Karpas-422 (cell line): ENCODE data around the gene MT1H. TPM values are rescaled to one million over a fixed set of nuclear protein-coding genes. Genes with fewer than 3 reads are reported as not detected.

Experiments used
- DNase-seq: peaks from one replicate; pipeline ENCODE4 v3.0.0-alpha.2; 2015
- H2AFZ ChIP-seq: fragments of 200-600 bp; sonication (generic); 2 replicates; pipeline ENCODE4 v1.6.1; 2014; ENCODE audit warnings: antibody characterized with exemption, low read length, mixed read lengths
- H3K27ac ChIP-seq: fragments of 200-600 bp; sonication (generic); 2 replicates; pipeline ENCODE4 v1.5.1; 2014; ENCODE audit warnings: mild to moderate bottlenecking, low read length, moderate library complexity
- H3K27me3 ChIP-seq: fragments of 200-600 bp; sonication (generic); 2 replicates; pipeline ENCODE4 v1.6.1; 2014; ENCODE audit warnings: low read length, mixed read lengths
- H3K36me3 ChIP-seq: fragments of 200-600 bp; sonication (generic); 2 replicates; pipeline ENCODE4 v1.6.1; 2014; ENCODE audit warnings: low read length, mixed read lengths; ENCODE audit not compliant: insufficient read depth
- H3K4me1 ChIP-seq: fragments of 200-600 bp; sonication (generic); 2 replicates; pipeline ENCODE4 v1.6.1; 2014; ENCODE audit warnings: mild to moderate bottlenecking, low read length, mixed read lengths
- H3K4me2 ChIP-seq: fragments of 200-600 bp; sonication (generic); 2 replicates; pipeline ENCODE4 v1.6.1; 2014; ENCODE audit warnings: low read length, low read depth, mild to moderate bottlenecking; ENCODE audit not compliant: poor library complexity, severe bottlenecking
- H3K4me3 ChIP-seq: fragments of 200-600 bp; sonication (generic); 2 replicates; pipeline ENCODE4 v1.5.1; 2014; ENCODE audit warnings: mild to moderate bottlenecking, antibody characterized with exemption, low read length, mixed read lengths
- H3K79me2 ChIP-seq: fragments of 200-600 bp; sonication (generic); 2 replicates; pipeline ENCODE4 v1.6.1; 2014; ENCODE audit warnings: mild to moderate bottlenecking, low read length, mixed read lengths
- H3K9ac ChIP-seq: fragments of 200-600 bp; sonication (generic); 2 replicates; pipeline ENCODE4 v1.6.0; 2014; ENCODE audit warnings: low read length
- H3K9me2 ChIP-seq: fragments of 200-600 bp; sonication (generic), shearing (Covaris generic); replicated peaks from 2 replicates; pipeline ENCODE4 v1.6.0; 2014; ENCODE audit warnings: mild to moderate bottlenecking, low read length, moderate library complexity; ENCODE audit not compliant: insufficient read depth
- H3K9me3 ChIP-seq: fragments of 300-700, 200-600 bp; sonication (generic); 2 replicates; pipeline ENCODE4 v1.6.1; 2014; ENCODE audit warnings: low read length, mixed read lengths
- H4K20me1 ChIP-seq: fragments of 200-600 bp; sonication (generic); 2 replicates; pipeline ENCODE4 v1.6.1; 2014; ENCODE audit warnings: mild to moderate bottlenecking, antibody characterized with exemption, low read length, low read depth; ENCODE audit not compliant: insufficient read depth
- total RNA-seq: library from RNA; depleted of rRNA; stranded (reverse); fragments of >200 nt; shearing (Covaris generic); gene quantifications from 2 replicates; pipeline ENCODE4 v1.2.3, GENCODE V29; 2014; ENCODE audit warnings: low replicate concordance

Gene MT1H
- total RNA-seq, 1 experiment from 2014 or later = 4.6 TPM

DNA sequence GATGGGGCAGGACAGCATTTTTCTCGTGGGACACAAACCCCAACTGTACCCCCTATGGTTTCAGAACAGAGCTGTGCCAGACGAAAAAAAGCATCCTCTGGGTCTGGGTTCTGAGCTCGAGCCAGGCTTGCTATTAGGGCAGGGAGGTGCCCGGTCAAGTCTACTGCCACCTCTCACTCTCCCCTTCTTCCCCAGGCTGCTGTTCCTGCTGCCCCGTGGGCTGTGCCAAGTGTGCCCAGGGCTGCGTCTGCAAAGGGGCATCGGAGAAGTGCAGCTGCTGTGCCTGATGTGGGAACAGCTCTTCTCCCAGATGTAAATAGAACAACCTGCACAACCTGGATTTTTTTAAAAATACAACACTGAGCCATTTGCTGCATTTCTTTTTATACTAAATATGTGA, 42.9 kb upstream of the MT1H start:
- no peak for DNase-seq
- peaks cover 38% of the 10 kb centered on the region for H3K4me1 ChIP-seq
- H3K27ac ChIP-seq = no peak overlapping the region
- H3K27me3 ChIP-seq = no peaks in the 10 kb centered on the region
- no peaks in the 10 kb centered on the region for H3K9me2 ChIP-seq
- no peak overlapping the region for H3K4me2 ChIP-seq
- no peaks in the 10 kb centered on the region for H3K79me2 ChIP-seq
- no peak overlapping the region for H2AFZ ChIP-seq
- no peaks in the 10 kb centered on the region for H3K9me3 ChIP-seq
- no peak overlapping the region for H3K4me3 ChIP-seq
- H4K20me1 ChIP-seq = no peaks in the 10 kb centered on the region
- H3K9ac ChIP-seq = no peak overlapping the region
- no peaks in the 10 kb centered on the region for H3K36me3 ChIP-seq

DNA sequence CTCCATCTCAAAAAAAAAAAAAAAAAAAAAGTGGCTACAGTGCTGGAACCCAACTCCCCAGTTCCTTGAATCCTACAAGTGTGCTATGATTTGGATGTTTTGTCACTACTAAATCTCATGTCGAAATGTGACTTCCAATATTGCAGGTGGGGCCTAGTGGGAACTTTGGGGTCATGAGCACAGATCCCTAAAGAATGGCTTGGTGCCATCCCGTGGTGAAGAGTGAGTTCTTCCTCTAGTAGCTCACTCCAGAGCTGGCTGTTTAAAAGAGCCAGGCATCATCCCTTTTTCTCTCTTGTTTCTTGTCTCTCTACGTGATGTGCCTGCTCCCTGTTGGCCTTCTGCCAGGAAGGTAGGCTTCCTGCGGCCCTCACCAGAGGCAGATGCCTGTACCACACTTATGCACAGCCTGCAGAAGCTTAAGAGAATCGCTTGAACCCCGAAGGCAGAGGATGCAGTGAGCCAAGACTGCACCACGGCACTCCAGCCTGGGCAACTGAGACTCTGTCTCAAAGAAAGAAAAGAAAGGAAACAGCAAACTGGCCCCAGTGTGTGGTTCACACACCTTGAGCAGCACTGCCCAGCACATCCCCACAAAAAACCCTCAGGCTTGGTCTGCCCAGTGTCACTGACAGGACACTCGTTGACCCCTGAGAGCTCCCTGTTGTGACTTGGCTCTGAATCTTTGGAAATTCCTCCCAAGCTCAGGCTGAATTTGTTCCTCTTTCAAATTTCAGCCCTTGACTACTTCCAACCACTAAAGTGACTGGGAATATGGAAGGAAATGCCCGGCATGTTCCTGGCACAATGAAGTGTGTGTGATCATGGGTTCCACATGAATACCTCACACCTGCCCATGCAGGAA, 40.9 kb upstream of the MT1H start:
- Histone ChIP-seq H3K36me3 (no peaks in the 10 kb centered on the region), H3K79me2 (no peaks in the 10 kb centered on the region), H3K9ac (no peak overlapping the region), H3K4me1 (peaks cover 18% of the 10 kb centered on the region), H3K9me3 (no peaks in the 10 kb centered on the region), H3K4me2 (no peak overlapping the region), H3K4me3 (no peak overlapping the region), H3K9me2 (no peaks in the 10 kb centered on the region), H2AFZ (no peak overlapping the region), H3K27me3 (no peaks in the 10 kb centered on the region), H4K20me1 (no peaks in the 10 kb centered on the region), H3K27ac (no peak overlapping the region)
- no peak for DNase-seq

DNA sequence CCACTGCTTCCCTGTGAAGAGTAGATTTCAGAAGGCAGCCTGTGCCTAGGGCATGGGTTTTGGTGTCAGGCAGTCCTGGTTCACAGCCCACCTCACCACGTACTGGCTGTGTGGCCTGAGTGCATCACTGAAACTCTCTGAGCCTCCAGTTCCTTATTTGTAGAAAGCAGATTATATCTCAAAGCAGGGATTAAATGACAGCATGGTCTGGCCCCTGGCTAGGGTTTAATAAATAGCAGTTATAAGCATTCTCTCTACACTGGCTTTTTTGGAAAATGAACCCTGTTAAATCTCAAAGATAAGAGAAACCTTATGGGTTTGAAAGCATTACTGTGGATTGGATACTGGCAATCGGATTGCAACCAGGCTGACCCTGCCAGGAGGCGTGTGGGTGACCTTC, 40.1 kb upstream of the MT1H start:
- Histone ChIP-seq H3K4me1 (peaks cover 13% of the 10 kb centered on the region), H3K4me2 (peak overlapping the region; percentile 13), H3K9ac (no peak overlapping the region), H3K27me3 (no peaks in the 10 kb centered on the region), H3K9me2 (no peaks in the 10 kb centered on the region), H3K27ac (no peak overlapping the region), H3K79me2 (no peaks in the 10 kb centered on the region), H3K36me3 (no peaks in the 10 kb centered on the region), H3K4me3 (no peak overlapping the region), H4K20me1 (no peaks in the 10 kb centered on the region), H2AFZ (no peak overlapping the region), H3K9me3 (no peaks in the 10 kb centered on the region)
- DNase-seq = no peak

DNA sequence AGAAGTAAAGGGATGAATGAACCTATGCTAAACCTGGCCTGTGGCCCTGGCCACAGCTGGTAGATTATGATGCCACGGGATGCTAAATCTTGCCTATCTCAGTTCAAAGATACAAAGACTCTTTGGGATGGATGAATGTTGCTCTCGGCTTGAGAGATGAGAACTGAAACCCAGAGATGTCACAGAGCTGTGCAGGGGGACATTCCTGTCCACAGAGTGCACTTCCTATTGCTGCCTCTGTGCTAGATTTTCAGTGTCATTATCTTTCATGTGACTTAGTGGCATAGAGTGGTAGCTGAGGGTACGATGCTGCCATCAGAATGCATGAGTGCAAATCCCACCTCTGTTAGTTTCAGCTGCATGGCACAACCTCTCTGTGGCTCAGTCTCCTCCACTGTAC, 39.5 kb upstream of the MT1H start:
- Histone ChIP-seq H3K4me1 (peaks cover 13% of the 10 kb centered on the region), H3K27ac (no peak overlapping the region), H3K9me2 (no peaks in the 10 kb centered on the region), H3K4me3 (no peak overlapping the region), H3K9me3 (no peaks in the 10 kb centered on the region), H4K20me1 (no peaks in the 10 kb centered on the region), H2AFZ (0 out of 2 replicates have a peak overlapping the region, but pooled peaks have one; percentile 8), H3K36me3 (no peaks in the 10 kb centered on the region), H3K27me3 (no peaks in the 10 kb centered on the region), H3K4me2 (peak overlapping the region; percentile 13), H3K79me2 (no peaks in the 10 kb centered on the region), H3K9ac (no peak overlapping the region)
- peak; percentile 60 for DNase-seq

DNA sequence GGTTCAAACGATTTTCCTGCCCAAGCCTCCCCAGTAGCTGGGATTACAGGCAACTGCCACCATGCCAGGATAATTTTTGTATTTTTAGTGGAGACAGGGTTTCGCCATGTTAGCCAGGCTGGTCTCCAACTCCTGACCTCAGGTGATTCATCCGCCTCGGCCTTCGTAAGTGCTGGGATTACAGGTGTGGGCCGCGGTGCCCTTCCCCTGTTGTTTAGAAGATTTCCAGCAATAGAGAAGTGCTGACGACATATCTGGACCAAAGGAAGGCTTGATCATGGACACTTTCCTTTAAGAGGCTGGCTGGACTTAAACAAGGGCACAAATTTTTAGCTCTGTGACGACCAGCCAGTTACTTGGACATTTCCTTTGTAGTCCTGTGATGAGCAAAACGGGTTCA, 38.4 kb upstream of the MT1H start:
- peaks cover 13% of the 10 kb centered on the region for H3K4me1 ChIP-seq
- no peak for DNase-seq
- no peaks in the 10 kb centered on the region for H3K36me3 ChIP-seq
- H3K9me2 ChIP-seq = no peaks in the 10 kb centered on the region
- no peak overlapping the region for H3K27ac ChIP-seq
- no peaks in the 10 kb centered on the region for H3K27me3 ChIP-seq
- H3K9me3 ChIP-seq = no peaks in the 10 kb centered on the region
- H2AFZ ChIP-seq = no peak overlapping the region
- H3K79me2 ChIP-seq = no peaks in the 10 kb centered on the region
- no peak overlapping the region for H3K9ac ChIP-seq
- no peaks in the 10 kb centered on the region for H4K20me1 ChIP-seq
- no peak overlapping the region for H3K4me3 ChIP-seq
- no peak overlapping the region for H3K4me2 ChIP-seq

DNA sequence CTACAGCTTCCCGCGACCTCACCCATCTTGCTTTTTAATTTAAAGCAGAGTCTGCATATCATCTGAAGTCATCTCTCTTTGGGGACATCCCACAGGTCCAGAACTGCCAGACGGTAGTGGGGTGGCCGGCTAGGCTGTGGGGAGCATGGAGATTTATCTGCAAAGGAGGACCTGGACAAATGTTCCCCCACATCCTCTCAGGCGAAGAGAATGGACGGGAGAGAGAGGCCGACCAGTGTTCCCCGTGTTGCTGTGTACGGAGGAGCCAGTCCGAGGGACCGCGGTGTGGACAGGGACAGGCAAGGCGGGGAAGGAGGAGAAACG, 37.8 kb upstream of the MT1H start:
- H3K9ac ChIP-seq = no peak overlapping the region
- H3K27me3 ChIP-seq = no peaks in the 10 kb centered on the region
- no peaks in the 10 kb centered on the region for H4K20me1 ChIP-seq
- H3K4me2 ChIP-seq = no peak overlapping the region
- H3K4me3 ChIP-seq = no peak overlapping the region
- H2AFZ ChIP-seq = no peak overlapping the region
- no peaks in the 10 kb centered on the region for H3K9me3 ChIP-seq
- DNase-seq = no peak
- H3K27ac ChIP-seq = no peak overlapping the region
- no peaks in the 10 kb centered on the region for H3K9me2 ChIP-seq
- peaks cover 18% of the 10 kb centered on the region for H3K4me1 ChIP-seq
- no peaks in the 10 kb centered on the region for H3K36me3 ChIP-seq
- H3K79me2 ChIP-seq = no peaks in the 10 kb centered on the region

DNA sequence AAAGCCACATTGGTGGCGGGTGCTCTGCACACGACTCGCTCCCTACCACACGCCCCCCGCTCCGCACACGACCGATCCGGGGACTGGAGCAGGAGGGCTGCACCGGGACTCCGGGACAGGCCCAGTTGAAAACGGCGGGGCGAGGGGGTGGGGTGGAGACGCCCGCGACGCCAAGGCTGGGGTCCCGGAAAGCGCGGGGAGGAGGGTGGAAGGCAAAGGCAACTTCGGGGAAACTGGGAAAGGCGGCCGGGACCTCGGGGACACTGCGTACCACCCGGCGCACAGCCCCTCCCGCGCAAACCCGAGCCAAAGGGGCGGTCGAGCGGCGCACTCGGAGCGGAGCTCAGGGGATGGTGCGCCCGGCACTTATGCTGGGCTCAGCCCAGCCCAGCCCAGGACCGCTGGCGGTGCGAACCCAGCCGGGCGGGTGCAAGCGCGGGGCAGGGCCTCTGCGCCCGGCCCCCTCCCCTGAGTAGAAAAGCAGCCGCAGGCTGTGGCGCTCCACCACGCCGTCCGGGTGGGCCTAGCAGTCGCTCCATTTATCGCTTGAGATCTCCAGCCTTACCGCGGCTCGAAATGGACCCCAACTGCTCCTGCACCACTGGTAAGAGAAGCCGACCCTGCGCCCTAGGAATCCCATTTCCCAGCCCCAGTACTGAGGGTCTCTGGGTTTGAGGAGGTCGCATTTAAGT, 37.3 kb upstream of the MT1H start, which contains the start of gene MT1M:
MT1M (plus strand) TSS at position 504 of the 692 bp plus-strand sequence; CDS start at position 577, 73 bp downstream.
- no peak within 1 kb of the TSS for H3K4me2 ChIP-seq
- H3K27ac ChIP-seq = no peak within 1 kb of the TSS
- no peak within 1 kb of the TSS for H2AFZ ChIP-seq
- no peak within 1 kb of the TSS for H3K4me3 ChIP-seq
- DNase-seq = no peak
- H4K20me1 ChIP-seq = no peaks in the 10 kb centered on the region
- no peaks in the 10 kb centered on the region for H3K79me2 ChIP-seq
- H3K4me1 ChIP-seq = peaks cover 18% of the 10 kb centered on the region
- no peaks in the 10 kb centered on the region for H3K9me3 ChIP-seq
- no peaks in the 10 kb centered on the region for H3K27me3 ChIP-seq
- no peak within 1 kb of the TSS for H3K9ac ChIP-seq
- no peaks in the 10 kb centered on the region for H3K9me2 ChIP-seq
- H3K36me3 ChIP-seq = no peaks in the 10 kb centered on the region

DNA sequence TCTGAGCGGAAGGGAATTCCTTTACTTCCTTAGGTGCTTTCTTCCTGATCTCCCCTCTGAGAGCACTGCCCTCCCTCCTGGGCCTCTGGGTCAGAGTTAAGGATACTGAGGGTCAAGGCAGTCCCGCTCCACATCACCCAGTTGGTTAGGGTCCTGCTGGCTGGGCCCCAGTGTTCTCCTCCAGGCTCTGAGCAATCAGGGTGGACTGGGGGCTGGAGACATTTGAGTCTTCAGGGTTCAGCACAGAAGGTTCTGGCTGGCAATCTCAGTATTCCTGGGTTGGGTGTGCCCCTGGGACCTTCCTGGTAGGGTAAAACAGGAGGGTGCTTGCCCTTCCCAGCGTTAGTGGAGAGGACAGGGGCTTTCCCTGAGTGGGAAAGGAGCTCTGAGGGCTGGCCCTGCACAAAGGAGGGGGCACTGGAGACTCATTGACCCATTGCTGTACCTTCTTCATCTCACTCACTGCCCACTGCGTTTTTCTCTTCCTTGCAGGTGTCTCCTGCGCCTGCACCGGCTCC, 36.7 kb upstream of the MT1H start:
- H3K79me2 ChIP-seq = no peaks in the 10 kb centered on the region
- H4K20me1 ChIP-seq = no peaks in the 10 kb centered on the region
- H3K4me1 ChIP-seq = peaks cover 18% of the 10 kb centered on the region
- DNase-seq = no peak
- H3K27ac ChIP-seq = no peak overlapping the region
- H3K9me2 ChIP-seq = no peaks in the 10 kb centered on the region
- no peak overlapping the region for H2AFZ ChIP-seq
- H3K36me3 ChIP-seq = no peaks in the 10 kb centered on the region
- H3K4me2 ChIP-seq = no peak overlapping the region
- H3K27me3 ChIP-seq = no peaks in the 10 kb centered on the region
- H3K9me3 ChIP-seq = no peaks in the 10 kb centered on the region
- no peak overlapping the region for H3K9ac ChIP-seq
- no peak overlapping the region for H3K4me3 ChIP-seq
